OCI-LY3 (cell line): ENCODE data around the gene KRT13.

Source experiments
- H2AFZ ChIP-seq: fragments of 200-600, 300-600 bp; shearing (Covaris generic); 2 replicates; pipeline ENCODE4 v1.6.0; 2014; ENCODE audit warnings: antibody characterized with exemption, low read depth, low read length
- H3K27ac ChIP-seq: fragments of 200-600, 300-600 bp; sonication (generic); 2 replicates; pipeline ENCODE4 v1.5.1; 2014; ENCODE audit warnings: mild to moderate bottlenecking, low read length, moderate library complexity, mixed read lengths
- H3K27me3 ChIP-seq: fragments of 200-600, 300-600 bp; sonication (generic); 2 replicates; pipeline ENCODE4 v1.6.1; 2014; ENCODE audit warnings: low read depth, low read length, mixed read lengths
- H3K36me3 ChIP-seq: fragments of 200-600, 300-600 bp; sonication (generic); replicated peaks from 2 replicates; pipeline ENCODE3; 2014; ENCODE audit warnings: low read depth, low read length, mixed read lengths
- H3K4me1 ChIP-seq: fragments of 300-600, 200-600 bp; sonication (generic); 2 replicates; pipeline ENCODE4 v1.6.1; 2014; ENCODE audit warnings: low read length, mixed read lengths
- H3K4me2 ChIP-seq: fragments of 200-600, 300-600 bp; sonication (generic); 2 replicates; pipeline ENCODE4 v1.6.1; 2014; ENCODE audit warnings: low read length, mixed read lengths
- H3K4me3 ChIP-seq: fragments of 300-600, 200-600 bp; sonication (generic); 2 replicates; pipeline ENCODE4 v1.5.1; 2014; ENCODE audit warnings: antibody characterized with exemption, mild to moderate bottlenecking, low read length, moderate library complexity
- H3K79me2 ChIP-seq: fragments of 300-600, 200-600 bp; shearing (Covaris generic); 2 replicates; pipeline ENCODE4 v1.6.1; 2014; ENCODE audit warnings: mild to moderate bottlenecking, low read length, mixed read lengths
- H3K9ac ChIP-seq: fragments of 300-600, 200-600 bp; shearing (Covaris generic); 2 replicates; pipeline ENCODE4 v1.6.0; 2014; ENCODE audit warnings: mild to moderate bottlenecking, low read length, moderate library complexity
- H3K9me3 ChIP-seq: fragments of 200-600, 300-600 bp; shearing (Covaris generic); 2 replicates; pipeline ENCODE4 v1.6.1; 2014; ENCODE audit warnings: low read length, mixed read lengths; ENCODE audit not compliant: insufficient read depth
- H4K20me1 ChIP-seq: fragments of 200-600, 300-600 bp; sonication (generic); 2 replicates; pipeline ENCODE4 v1.6.1; 2016; ENCODE audit warnings: low read length, mixed read lengths; ENCODE audit not compliant: insufficient read depth
- CTCF ChIP-seq: fragments of 200-600, 300-600 bp; sonication (generic); IDR thresholded peaks from 2 replicates; pipeline ENCODE4 v1.5.1; 2014; ENCODE audit warnings: antibody characterized with exemption, low read length, low read depth
- EZH2phosphoT487 ChIP-seq: fragments of 200-600 bp; shearing (Covaris generic); IDR thresholded peaks from 2 replicates; pipeline ENCODE4 v1.6.1; 2018; ENCODE audit warnings: antibody characterized with exemption, mixed run types, low read depth

KRT13 gene

GRCh38 chr17:41484920-41485904, 20.2 kb downstream of the KRT13 start:
- Histone ChIP-seq H3K9ac (no peak overlapping the region), H3K9me3 (no peaks in the 10 kb centered on the region), H2AFZ (no peak overlapping the region), H3K27ac (no peak overlapping the region), H3K79me2 (no peaks in the 10 kb centered on the region), H4K20me1 (no peaks in the 10 kb centered on the region), H3K4me3 (no peak overlapping the region), H3K4me1 (peaks cover 6% of the 10 kb centered on the region), H3K4me2 (no peak overlapping the region), H3K27me3 (no peaks in the 10 kb centered on the region), H3K36me3 (no peaks in the 10 kb centered on the region)
- no peak for TF ChIP-seq EZH2phosphoT487
- TF ChIP-seq CTCF = no peak

- Histone ChIP-seq H3K4me2 (no peak overlapping the region), H3K27ac (no peak overlapping the region), H2AFZ (no peak overlapping the region), H3K36me3 (no peaks in the 10 kb centered on the region), H3K9me3 (no peaks in the 10 kb centered on the region), H3K9ac (no peak overlapping the region), H3K27me3 (no peaks in the 10 kb centered on the region), H3K4me3 (no peak overlapping the region), H3K79me2 (no peaks in the 10 kb centered on the region), H4K20me1 (no peaks in the 10 kb centered on the region), H3K4me1 (peaks cover 10% of the 10 kb centered on the region)
- TF ChIP-seq CTCF (no peak), EZH2phosphoT487 (no peak)
These were observed 21.2 kb downstream of the KRT13 start for GRCh38 chr17:41483991-41484826.

- TF ChIP-seq CTCF = no peak
- TF ChIP-seq EZH2phosphoT487 = no peak
- Histone ChIP-seq H3K27me3 (no peaks in the 10 kb centered on the region), H3K27ac (no peak overlapping the region), H2AFZ (no peak overlapping the region), H3K9me3 (no peaks in the 10 kb centered on the region), H3K4me3 (no peak overlapping the region), H3K4me1 (peaks cover 10% of the 10 kb centered on the region), H3K4me2 (no peak overlapping the region), H3K9ac (no peak overlapping the region), H3K79me2 (no peaks in the 10 kb centered on the region), H3K36me3 (no peaks in the 10 kb centered on the region), H4K20me1 (no peaks in the 10 kb centered on the region)
These were observed 21.9 kb downstream of the KRT13 start for GRCh38 chr17:41483531-41483930.

- H3K4me2 ChIP-seq = no peak within 1 kb of the TSS
- no peaks in the 10 kb centered on the region for H3K36me3 ChIP-seq
- H2AFZ ChIP-seq = no peak within 1 kb of the TSS
- H3K27ac ChIP-seq = no peak within 1 kb of the TSS
- peaks cover 10% of the 10 kb centered on the region for H3K4me1 ChIP-seq
- H3K9me3 ChIP-seq = no peaks in the 10 kb centered on the region
- H3K9ac ChIP-seq = no peak within 1 kb of the TSS
- H3K79me2 ChIP-seq = no peaks in the 10 kb centered on the region
- TF ChIP-seq EZH2phosphoT487 = no peak
- no peak for TF ChIP-seq CTCF
- H4K20me1 ChIP-seq = no peaks in the 10 kb centered on the region
- H3K27me3 ChIP-seq = no peaks in the 10 kb centered on the region
- no peak within 1 kb of the TSS for H3K4me3 ChIP-seq
These were observed 24.4 kb downstream of the KRT13 start, which contains the start of gene KRT35 for GRCh38 chr17:41481036-41481435. TSS of gene KRT35 (minus strand) at chr17:41481151. CDS start at chr17:41481097, 54 bp downstream.
